Calu3 (cell line): ENCODE results near the gene MPC1. TPM values are rescaled to one million over a fixed set of nuclear protein-coding genes. Genes with fewer than 3 reads are reported as not detected.

ENCODE experiments used
- Bru-seq: library from RNA; stranded (reverse); fragments of 400-500 nt; gene quantifications from one replicate; lab custom pipeline; 2021; lab: Mats Ljungman, UMichigan
- BruChase-seq, 2 experiments: library from RNA; stranded (reverse); fragments of 400-500 nt; gene quantifications; one replicate each; lab custom pipeline; 2021; lab: Mats Ljungman, UMichigan
- BruUV-seq: library from RNA; stranded (reverse); fragments of 400-500 nt; replicated peaks from 2 replicates; lab custom pipeline; 2021; lab: Mats Ljungman, UMichigan
- CTCF ChIA-PET: fragments of 300-600 bp; sonication (Branson Sonifier 250); formaldehyde crosslinking; loops from one replicate; lab custom pipeline; 2022; ENCODE audit warnings: antibody characterized with exemption; lab: Charles Lee
- DNase-seq: peaks from one replicate; pipeline ENCODE4 v3.0.0; 2022
- H3K27ac Mint-ChIP-seq: one replicate; pipeline ENCODE4 v1.8.0; 2022; ENCODE audit warnings: mixed read lengths; ENCODE audit not compliant: unreplicated experiment
- H3K27me3 Mint-ChIP-seq: one replicate; pipeline ENCODE4 v1.8.0; 2022; ENCODE audit warnings: mixed read lengths; ENCODE audit not compliant: unreplicated experiment
- H3K36me3 Mint-ChIP-seq: one replicate; pipeline ENCODE4 v1.8.0; 2022; ENCODE audit warnings: mild to moderate bottlenecking, moderate library complexity, mixed read lengths; ENCODE audit not compliant: insufficient read depth, unreplicated experiment
- H3K4me1 Mint-ChIP-seq: one replicate; pipeline ENCODE4 v1.8.0; 2022; ENCODE audit warnings: mild to moderate bottlenecking, low read depth, mixed read lengths; ENCODE audit not compliant: unreplicated experiment
- H3K4me3 Mint-ChIP-seq: one replicate; pipeline ENCODE4 v1.8.0; 2022; ENCODE audit warnings: mild to moderate bottlenecking, low read depth, moderate library complexity, mixed read lengths; ENCODE audit not compliant: unreplicated experiment
- H3K9me3 Mint-ChIP-seq: one replicate; pipeline ENCODE4 v1.8.0; 2022; ENCODE audit warnings: low read depth, mixed read lengths; ENCODE audit not compliant: unreplicated experiment
- intact Hi-C: fragments of 100-400 bp; cut with micrococcal nuclease; formaldehyde crosslinking; loops from one replicate; pipeline ENCODE4 v1.10.0; 2022; ENCODE audit not compliant: unreplicated experiment
- long read RNA-seq: library from polyadenylated mRNA; stranded (forward); transcript quantifications from one replicate; pipeline ENCODE4 v2.0.0, GENCODE V29; 2022
- total RNA-seq: library from RNA; stranded (reverse); gene quantifications from 2 replicates; pipeline ENCODE4 v1.2.3, GENCODE V29; 2022
- TF ChIP-seq, protein P1 (sequence below): fragments of 200-600 bp; IDR thresholded peaks from one replicate; pipeline ENCODE4 v1.8.0; 2022; ENCODE audit warnings: antibody characterized with exemption; ENCODE audit not compliant: unreplicated experiment

Gene MPC1
- total RNA-seq (41.5 and 48.9 TPM in 2 replicates), Bru-seq, nascent RNA (percentile 80 among the genes with signal in this experiment), BruChase-seq, experiment 1, labeled RNA remaining after a 6-hour chase (percentile 80 among the genes with signal in this experiment), BruChase-seq, experiment 2, labeled RNA remaining after a 2-hour chase (percentile 89 among the genes with signal in this experiment)
- long read RNA-seq, transcript MPC1-201 (4 exons, 976 nt), result major isoform, 86 of 96 reads
- long read RNA-seq, partial matches to known transcripts, result 1 of 96 reads
- long read RNA-seq, other reads (novel, unspliced or antisense), result 8 of 96 reads

DNA sequence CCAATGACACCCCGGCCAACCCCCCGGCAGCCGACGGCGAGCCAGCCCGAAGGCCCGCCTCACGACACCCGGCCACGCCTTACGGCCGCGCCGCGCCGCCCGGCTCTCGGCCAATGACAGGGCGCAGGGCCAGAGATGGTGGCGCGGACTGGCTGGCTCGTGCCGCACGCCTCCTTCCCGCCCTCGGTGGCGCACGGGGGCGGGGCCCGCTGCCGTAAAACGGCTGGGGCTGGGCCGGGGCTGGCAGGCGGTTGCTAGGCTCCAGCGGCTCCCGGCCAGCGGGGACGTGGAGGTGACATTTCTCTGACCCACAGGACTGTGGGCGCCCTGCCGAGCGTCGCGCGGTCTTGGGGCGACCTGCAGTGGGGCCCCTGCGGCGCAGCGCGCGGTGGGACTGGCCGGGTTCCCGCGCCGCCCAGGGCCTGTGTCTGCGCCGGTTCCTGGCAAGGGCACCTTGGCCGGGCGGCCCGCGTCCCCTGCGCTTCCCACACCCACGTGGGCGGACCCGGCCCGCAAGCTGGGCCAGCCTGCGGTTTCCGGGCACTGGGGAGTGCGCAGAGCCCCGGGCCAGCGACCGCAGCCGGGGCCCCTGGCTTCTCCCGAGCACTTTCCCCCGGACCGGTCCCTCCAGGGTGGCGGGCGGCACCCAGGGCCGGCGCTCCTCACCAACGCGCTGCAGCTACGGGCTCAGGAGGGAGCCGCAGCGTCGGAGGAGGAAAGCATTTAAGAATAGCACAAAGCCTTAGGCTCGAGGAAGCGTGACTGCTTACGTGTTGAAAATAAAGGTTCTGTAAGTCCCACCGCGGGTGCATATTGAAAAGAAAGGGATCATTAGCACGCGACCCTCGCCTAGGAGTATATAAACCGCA lies at the start of gene MPC1:
TSS of gene MPC1 (minus strand) at position 8 of the 869 bp plus-strand sequence. CDS start 64 bp downstream, outside the sequence.
- H3K27ac Mint-ChIP-seq, result peak within 1 kb of the TSS; percentile 74
- peak within 1 kb of the TSS; percentile 93 for H3K4me3 Mint-ChIP-seq
- TF ChIP-seq, protein P1, sequence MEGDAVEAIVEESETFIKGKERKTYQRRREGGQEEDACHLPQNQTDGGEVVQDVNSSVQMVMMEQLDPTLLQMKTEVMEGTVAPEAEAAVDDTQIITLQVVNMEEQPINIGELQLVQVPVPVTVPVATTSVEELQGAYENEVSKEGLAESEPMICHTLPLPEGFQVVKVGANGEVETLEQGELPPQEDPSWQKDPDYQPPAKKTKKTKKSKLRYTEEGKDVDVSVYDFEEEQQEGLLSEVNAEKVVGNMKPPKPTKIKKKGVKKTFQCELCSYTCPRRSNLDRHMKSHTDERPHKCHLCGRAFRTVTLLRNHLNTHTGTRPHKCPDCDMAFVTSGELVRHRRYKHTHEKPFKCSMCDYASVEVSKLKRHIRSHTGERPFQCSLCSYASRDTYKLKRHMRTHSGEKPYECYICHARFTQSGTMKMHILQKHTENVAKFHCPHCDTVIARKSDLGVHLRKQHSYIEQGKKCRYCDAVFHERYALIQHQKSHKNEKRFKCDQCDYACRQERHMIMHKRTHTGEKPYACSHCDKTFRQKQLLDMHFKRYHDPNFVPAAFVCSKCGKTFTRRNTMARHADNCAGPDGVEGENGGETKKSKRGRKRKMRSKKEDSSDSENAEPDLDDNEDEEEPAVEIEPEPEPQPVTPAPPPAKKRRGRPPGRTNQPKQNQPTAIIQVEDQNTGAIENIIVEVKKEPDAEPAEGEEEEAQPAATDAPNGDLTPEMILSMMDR, result no peak
- H3K9me3 Mint-ChIP-seq, result no peaks in the 10 kb centered on the region
- CTCF ChIA-PET, result interaction anchor here (0.5 to 0.9 kb wide), 2 partner anchors 73 to 545 kb away, joined by 3 to 7 read pairs; no protein-coding TSS in a partner anchor
- peaks cover 14% of the 10 kb centered on the region for H3K4me1 Mint-ChIP-seq
- no TSS peak for BruUV-seq
- intact Hi-C loops, result loop anchor here (5.0 kb wide), 1 partner anchor 41 kb away; the partner anchor contains the start of gene SFT2D1
- no peaks in the 10 kb centered on the region for H3K27me3 Mint-ChIP-seq
- peaks cover 36% of the 10 kb centered on the region for H3K36me3 Mint-ChIP-seq
- peak; percentile 98 for DNase-seq

DNA sequence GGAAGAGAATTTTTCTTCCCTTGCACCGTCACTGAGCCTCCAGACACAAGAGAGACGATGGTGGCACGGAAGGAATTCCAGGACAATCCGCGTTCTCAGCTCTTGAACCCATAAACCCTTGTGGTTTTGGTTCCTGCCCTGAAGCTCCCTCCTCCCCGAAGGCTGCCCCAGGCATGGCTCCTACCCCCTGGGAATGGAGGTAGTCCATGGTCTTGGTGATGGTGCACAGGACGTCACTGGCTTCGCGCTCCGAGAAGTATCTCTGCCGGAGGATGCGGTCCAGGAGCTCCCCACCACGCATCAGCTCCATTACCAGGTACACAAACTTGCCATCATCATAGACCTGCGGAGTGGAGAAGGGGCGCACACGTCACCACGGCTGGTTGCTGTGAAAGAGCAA lies 47.5 kb upstream of the MPC1 start:
- Mint-ChIP-seq H3K4me3 (no peak overlapping the region), H3K36me3 (peaks cover 9% of the 10 kb centered on the region), H3K9me3 (no peaks in the 10 kb centered on the region), H3K27ac (no peak overlapping the region), H3K27me3 (no peaks in the 10 kb centered on the region), H3K4me1 (no peaks in the 10 kb centered on the region)
- CTCF ChIA-PET, result no interaction called here
- no peak for DNase-seq
- intact Hi-C loops, result no loop called here
- BruUV-seq, result no TSS peak
- TF ChIP-seq, protein P1, result no peak

DNA sequence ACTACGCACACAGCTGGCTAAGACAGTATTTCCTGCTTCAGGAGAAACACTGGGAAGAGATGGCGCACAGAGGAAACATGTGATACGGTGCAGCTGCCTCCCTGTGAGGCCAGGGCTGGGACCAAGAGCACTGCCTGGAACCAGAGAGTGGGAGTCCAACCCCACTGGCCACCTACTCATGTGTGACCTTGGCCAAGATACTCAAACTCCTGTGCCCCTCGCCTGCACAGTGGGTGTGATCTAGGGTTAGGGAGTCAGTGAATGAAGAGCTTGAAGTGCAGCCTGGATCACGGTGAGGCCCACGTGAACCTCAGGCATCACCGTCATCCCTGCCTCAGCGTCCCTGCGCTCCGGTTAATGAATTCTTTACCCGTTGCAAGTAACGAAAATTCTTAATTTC lies 41.7 kb upstream of the MPC1 start:
- H3K36me3 Mint-ChIP-seq, result no peaks in the 10 kb centered on the region
- no peak for DNase-seq
- TF ChIP-seq, protein P1, result no peak
- intact Hi-C loops, result no loop called here
- no peak overlapping the region for H3K4me3 Mint-ChIP-seq
- H3K4me1 Mint-ChIP-seq, result no peaks in the 10 kb centered on the region
- H3K9me3 Mint-ChIP-seq, result no peaks in the 10 kb centered on the region
- no TSS peak for BruUV-seq
- no peak overlapping the region for H3K27ac Mint-ChIP-seq
- CTCF ChIA-PET, result no interaction called here
- no peaks in the 10 kb centered on the region for H3K27me3 Mint-ChIP-seq

DNA sequence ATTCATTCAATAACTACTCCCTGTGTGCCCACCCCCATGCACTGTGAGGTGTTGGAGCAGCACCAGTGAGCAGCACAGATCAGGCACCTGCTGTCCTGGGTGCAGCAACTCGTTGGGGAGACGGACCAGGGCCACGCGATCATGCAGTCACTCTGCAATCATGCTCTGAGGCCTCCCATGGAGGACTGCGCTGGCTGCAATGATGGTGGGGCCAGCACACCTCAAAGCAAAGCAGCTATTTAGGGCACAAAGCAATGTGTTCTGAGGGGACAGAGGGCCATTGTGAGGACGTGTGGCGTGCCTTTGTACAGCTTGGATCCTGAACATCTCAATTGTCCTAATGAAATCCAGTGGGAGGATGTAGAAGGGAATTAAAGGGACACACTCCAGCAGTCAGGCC lies 41.0 kb upstream of the MPC1 start:
- intact Hi-C loops, result no loop called here
- Mint-ChIP-seq H3K27ac (no peak overlapping the region), H3K36me3 (no peaks in the 10 kb centered on the region), H3K4me3 (no peak overlapping the region), H3K4me1 (no peaks in the 10 kb centered on the region), H3K9me3 (no peaks in the 10 kb centered on the region), H3K27me3 (no peaks in the 10 kb centered on the region)
- no peak for DNase-seq
- CTCF ChIA-PET, result no interaction called here
- BruUV-seq, result no TSS peak
- TF ChIP-seq, protein P1, result no peak
